Glomerular visceral epithelial cell (primary cell): ENCODE results near the gene FARS2.

Source experiments
- DNase-seq: peaks from one replicate; pipeline ENCODE4 v3.0.0-alpha.2; 2016; ENCODE audit errors: extremely low spot score

FARS2 gene

DNA sequence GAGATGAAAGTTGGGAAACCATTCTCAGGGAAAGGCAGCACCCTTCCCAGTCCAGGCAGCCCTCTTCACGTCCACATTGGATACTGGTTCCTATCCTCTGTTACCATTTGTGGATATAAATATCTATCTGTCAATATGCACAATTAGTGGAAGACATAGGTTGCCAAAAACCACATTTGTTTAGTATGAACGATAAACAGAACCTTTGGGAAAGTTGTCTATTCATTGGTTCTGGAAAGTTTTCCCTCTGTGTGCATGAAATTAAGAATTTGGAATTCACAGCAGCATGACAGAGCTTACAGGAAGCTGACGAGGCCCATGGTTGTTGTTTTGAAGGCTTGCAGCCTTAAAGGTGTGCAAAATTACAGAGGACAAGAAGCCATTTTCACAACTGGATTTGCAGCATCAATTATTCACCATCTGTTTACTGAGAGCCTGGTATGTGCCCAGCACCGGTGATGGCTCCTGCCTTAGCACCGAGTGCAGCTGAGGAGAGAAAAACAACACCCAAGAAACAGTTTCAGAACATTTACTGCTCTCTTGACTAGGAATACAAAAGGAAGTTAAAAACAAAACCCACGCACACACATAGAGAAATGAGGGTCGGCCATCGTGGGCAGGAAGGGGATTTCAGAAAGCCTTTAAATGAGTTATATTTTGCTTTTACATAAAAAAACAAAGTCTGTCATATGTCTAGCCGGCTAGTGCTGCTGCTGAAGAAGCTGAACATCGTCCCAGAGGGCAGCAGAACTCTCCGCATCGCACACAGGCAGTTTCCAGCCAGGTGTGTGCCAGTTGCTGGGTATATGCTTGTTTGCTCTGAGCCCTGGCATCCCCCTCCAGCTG lies 319.6 kb downstream of the FARS2 start:
- DNase-seq: no peak

- no peak for DNase-seq
These were observed 321.4 kb downstream of the FARS2 start for GRCh38 chr6:5582762-5583161.

- no peak for DNase-seq
These were observed 322.2 kb downstream of the FARS2 start for GRCh38 chr6:5583528-5583927.

- DNase-seq: no peak
These were observed 322.8 kb downstream of the FARS2 start for GRCh38 chr6:5584078-5584482.

DNA sequence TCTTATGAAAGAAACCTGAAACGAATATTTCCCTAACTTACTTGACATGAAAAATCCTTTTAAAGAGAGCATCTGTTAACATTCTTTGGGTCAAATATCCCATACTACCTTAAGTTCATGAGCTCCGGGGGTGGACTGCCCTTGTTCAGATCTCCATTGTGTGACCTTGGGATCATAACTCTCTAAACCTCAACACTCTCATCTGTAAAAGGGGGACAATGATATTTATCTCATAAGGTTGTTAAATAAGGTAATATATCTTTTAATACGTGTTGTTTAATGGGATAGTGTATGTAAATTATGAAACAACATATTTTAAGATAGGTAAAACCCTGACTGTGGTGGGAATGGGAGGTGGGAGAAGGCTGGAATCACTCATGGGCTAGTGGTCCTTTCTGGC lies 326.3 kb downstream of the FARS2 start:
- DNase-seq: no peak

- no peak for DNase-seq
These were observed 328.3 kb downstream of the FARS2 start for GRCh38 chr6:5589422-5590141.

DNA sequence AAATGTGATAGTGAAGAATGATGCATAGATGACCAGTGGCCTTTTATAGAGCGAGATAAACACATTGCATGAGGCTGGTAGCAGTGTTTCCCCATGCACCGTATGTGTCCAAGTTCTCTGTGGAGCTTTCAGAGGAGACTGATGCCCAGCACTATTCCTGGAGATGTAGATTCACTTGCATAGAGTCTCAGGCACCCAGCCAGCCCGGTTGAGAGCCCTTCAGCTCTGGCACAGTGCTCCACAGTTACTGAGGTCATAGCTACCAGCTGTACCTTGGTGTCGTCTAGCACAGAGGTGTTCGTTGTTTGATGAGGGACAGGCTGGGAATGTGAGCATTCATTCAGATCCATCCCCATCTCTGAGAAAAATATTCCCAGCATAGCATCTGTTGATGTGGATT lies 328.9 kb downstream of the FARS2 start:
- no peak for DNase-seq

DNA sequence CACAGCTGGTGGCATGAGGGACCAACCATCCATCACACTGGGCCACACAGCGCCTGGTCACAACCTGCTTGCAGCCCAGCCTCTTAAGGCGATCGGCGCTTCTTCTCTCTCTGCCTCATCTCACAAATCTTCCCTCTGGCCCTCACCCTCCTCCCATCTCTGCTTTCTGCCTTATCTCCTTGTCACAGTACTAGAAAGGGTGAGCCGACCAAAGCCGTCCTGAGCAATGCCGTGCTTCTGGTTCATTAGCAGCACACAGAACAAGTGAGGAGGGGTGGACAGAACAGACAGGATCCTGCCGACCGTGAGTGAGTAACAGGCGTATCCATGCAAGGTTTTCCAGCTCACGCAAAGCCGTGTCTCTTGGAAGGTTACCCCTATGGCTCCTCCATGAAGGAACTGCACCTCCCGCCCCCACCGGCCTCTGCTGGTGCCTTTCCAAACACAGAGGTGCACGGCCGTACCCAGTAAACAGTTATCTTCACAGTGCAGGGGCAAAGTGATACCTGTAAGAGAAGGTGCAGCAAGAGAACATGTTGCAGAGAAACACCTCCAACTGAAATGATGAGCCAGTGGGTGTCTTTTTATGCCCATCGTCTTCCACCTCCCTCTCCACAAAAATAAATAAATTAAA lies 331.7 kb downstream of the FARS2 start:
- DNase-seq: no peak

DNA sequence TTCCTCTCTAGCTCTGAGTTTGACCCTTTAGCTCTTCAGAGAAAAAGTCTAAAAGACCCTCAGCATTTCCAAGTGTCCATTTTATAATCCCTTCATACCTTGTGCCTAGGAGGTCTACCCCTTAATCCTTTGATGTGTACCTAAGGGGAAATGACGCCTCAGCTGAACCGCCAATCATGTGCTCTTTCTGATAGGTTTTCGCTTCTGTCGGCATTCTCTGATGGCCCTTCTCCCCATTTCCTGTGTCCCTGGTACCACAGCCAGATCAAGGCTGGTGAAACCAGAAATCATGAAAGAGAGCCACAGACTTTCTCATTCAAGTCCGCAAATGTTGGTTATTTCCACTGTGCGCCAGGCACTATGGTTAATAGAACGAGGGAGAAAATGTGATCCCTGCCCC lies 333.9 kb downstream of the FARS2 start:
- DNase-seq: no peak

DNA sequence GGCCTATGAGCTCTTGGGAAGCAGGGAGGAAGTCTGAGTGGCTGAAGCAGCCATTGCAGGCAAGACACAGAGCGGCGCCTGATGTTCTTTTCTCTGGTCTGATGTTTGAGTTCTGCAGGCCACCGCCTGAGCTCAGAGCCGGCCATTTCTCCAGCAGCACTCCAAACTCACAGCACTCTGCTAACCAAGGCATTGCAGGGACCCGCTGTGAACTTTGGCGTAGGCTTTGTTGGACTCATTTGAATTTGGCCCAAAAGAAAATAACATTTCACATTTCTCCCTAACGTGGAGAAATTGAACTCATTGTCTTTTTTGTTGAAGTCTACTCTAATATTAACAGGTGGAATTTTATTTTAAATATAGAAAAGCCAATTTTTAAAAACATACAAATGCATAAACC lies 336.1 kb downstream of the FARS2 start:
- no peak for DNase-seq

GRCh38 chr6:5598123-5598522 lies 336.8 kb downstream of the FARS2 start:
- DNase-seq: no peak

- DNase-seq: no peak
These were observed 337.8 kb downstream of the FARS2 start for GRCh38 chr6:5599127-5599526.

- no peak for DNase-seq
These were observed 344.6 kb downstream of the FARS2 start for GRCh38 chr6:5605937-5606336.

- DNase-seq: no peak
These were observed 345.2 kb downstream of the FARS2 start for GRCh38 chr6:5606546-5606945.

- DNase-seq: no peak
These were observed 349.3 kb downstream of the FARS2 start for GRCh38 chr6:5610640-5611039.

- DNase-seq: no peak
These were observed 355.9 kb downstream of the FARS2 start for GRCh38 chr6:5617179-5617578.

DNA sequence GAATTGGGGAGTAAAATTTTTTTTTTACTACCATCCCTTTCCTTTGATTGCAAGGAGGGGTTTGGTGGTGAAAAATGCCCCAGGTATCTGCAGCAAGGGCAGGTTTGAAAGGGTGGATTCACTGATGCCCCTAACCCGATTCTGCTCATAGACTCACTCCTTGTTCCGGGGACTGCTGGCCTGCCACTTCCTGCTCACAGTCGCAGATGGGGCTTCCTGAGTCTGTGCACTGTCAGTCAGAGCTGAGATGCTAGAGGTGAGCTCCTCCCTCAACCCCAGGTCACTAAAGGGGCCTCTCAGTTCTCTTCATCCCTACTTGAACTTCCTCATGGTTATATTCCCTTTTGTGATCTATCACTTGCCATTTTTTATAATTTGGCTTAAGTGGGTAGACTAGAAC lies 357.9 kb downstream of the FARS2 start:
- DNase-seq: no peak

- no peak for DNase-seq
These were observed 361.1 kb downstream of the FARS2 start for GRCh38 chr6:5622276-5623005.

- DNase-seq: no peak
These were observed 362.5 kb downstream of the FARS2 start for GRCh38 chr6:5623769-5624168.

GRCh38 chr6:5624256-5624655 lies 362.9 kb downstream of the FARS2 start:
- no peak for DNase-seq

GRCh38 chr6:5626727-5627426 lies 365.6 kb downstream of the FARS2 start:
- DNase-seq: no peak

DNA sequence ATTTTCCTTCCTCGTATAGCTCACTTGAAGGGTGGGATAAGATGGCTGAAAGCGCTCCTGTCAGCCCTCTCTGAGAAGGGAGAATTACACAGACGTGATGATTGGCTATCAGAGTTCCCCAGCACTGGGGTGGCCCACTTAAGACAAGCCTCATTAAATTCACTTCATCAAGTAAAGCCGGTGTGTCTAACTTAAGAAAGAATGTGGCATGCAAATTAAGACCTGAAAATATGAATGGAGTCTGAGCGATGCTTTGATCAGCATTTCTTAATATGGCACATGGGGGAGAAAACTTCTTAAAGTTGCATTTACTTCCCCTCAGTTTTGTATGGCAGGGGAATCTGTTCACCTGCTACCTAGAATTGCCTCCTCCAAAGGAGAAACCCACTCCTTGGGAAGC lies 369.3 kb downstream of the FARS2 start:
- no peak for DNase-seq
